Left kidney (tissue), 2 donors: Measurements from ENCODE around the gene WNT10A. TPM values are rescaled to one million over a fixed set of nuclear protein-coding genes. Genes with fewer than 3 reads are reported as not detected.

Source experiments
- DNase-seq: peaks from one replicate; pipeline ENCODE4 v3.0.0-alpha.2; 2013
- polyA plus RNA-seq: library from polyadenylated mRNA; unstranded; fragments of 120-200 nt; gene quantifications from one replicate; pipeline ENCODE4 v1.2.1, GENCODE V29; 2013; ENCODE audit not compliant: insufficient read length

WNT10A gene
- polyA plus RNA-seq, 1 donor, result 0.45 TPM

- no peak for DNase-seq
These were observed 3.3 kb upstream of the WNT10A start for GRCh38 chr2:218877331-218877730.

- no peak for DNase-seq
These were observed 2.8 kb upstream of the WNT10A start for GRCh38 chr2:218877891-218878290.

- no peak for DNase-seq
These were observed 2.2 kb upstream of the WNT10A start for GRCh38 chr2:218878486-218878885.

GRCh38 chr2:218878926-218879761 is 1.5 kb upstream of the WNT10A start:
- DNase-seq, result no peak

- DNase-seq, result no peak
These were observed 913 bp upstream of the WNT10A start for GRCh38 chr2:218879776-218880101.

- no peak for DNase-seq
These were observed 375 bp downstream of the WNT10A start for GRCh38 chr2:218880859-218881594.

GRCh38 chr2:218881744-218882460 is 1.2 kb downstream of the WNT10A start:
- no peak for DNase-seq

GRCh38 chr2:218882461-218882816 is 1.8 kb downstream of the WNT10A start:
- no peak for DNase-seq

- DNase-seq, result no peak
These were observed 2.3 kb downstream of the WNT10A start for GRCh38 chr2:218882866-218883366.

GRCh38 chr2:218883491-218884490 is 3.1 kb downstream of the WNT10A start:
- DNase-seq, result no peak

GRCh38 chr2:218884519-218884918 is 3.9 kb downstream of the WNT10A start:
- DNase-seq, result no peak

- no peak for DNase-seq
These were observed 5.6 kb downstream of the WNT10A start for GRCh38 chr2:218885981-218886947.

- DNase-seq, result no peak
These were observed 6.4 kb downstream of the WNT10A start for GRCh38 chr2:218887079-218887478.

- DNase-seq, result no peak
These were observed 7.7 kb downstream of the WNT10A start for GRCh38 chr2:218888341-218888740.

- no peak for DNase-seq
These were observed 9.3 kb downstream of the WNT10A start for GRCh38 chr2:218889937-218890336.

GRCh38 chr2:218890369-218890768 is 9.7 kb downstream of the WNT10A start:
- no peak for DNase-seq

- DNase-seq, result no peak
These were observed 10.9 kb downstream of the WNT10A start for GRCh38 chr2:218891275-218892135.

GRCh38 chr2:218892693-218893348 is 12.2 kb downstream of the WNT10A start:
- peak; percentile 66 for DNase-seq
